GM12878 (cell line): ENCODE measurements around the gene SETDB1. TPM values are rescaled to one million over a fixed set of nuclear protein-coding genes. Genes with fewer than 3 reads are reported as not detected.

Experiments
- BCLAF1 ChIP-seq: fragments of 450-650 bp; IDR thresholded peaks from 2 replicates; pipeline ENCODE4 v1.6.1; 2017; ENCODE audit warnings: antibody characterized with exemption, mild to moderate bottlenecking, moderate library complexity
- CBX5 ChIP-seq: sonication (generic); IDR thresholded peaks from 2 replicates; pipeline ENCODE4 v1.6.1; 2016; ENCODE audit warnings: low read depth, moderate library complexity, mild to moderate bottlenecking, inconsistent platforms
- GATAD2B ChIP-seq: fragments of 450-650 bp; conservative IDR thresholded peaks from 2 replicates; pipeline ENCODE4 v1.6.1; 2017; ENCODE audit warnings: low read depth, mild to moderate bottlenecking, moderate library complexity
- HCFC1 ChIP-seq: fragments of 150-350 bp; IDR thresholded peaks from 2 replicates; pipeline ENCODE4 v1.6.1; 2014; ENCODE audit warnings: low read length
- IRF5 ChIP-seq: fragments of 450-650 bp; IDR thresholded peaks from 2 replicates; pipeline ENCODE4 v1.6.1; 2017; ENCODE audit warnings: borderline replicate concordance
- KLF5 ChIP-seq: fragments of 450-650 bp; IDR thresholded peaks from 2 replicates; pipeline ENCODE4 v1.6.1; 2014; ENCODE audit warnings: mild to moderate bottlenecking; ENCODE audit not compliant: partially characterized antibody
- LARP7 ChIP-seq: fragments of 450-650 bp; IDR thresholded peaks from 2 replicates; pipeline ENCODE4 v1.6.1; 2017; ENCODE audit warnings: mild to moderate bottlenecking
- SIN3A ChIP-seq: IDR thresholded peaks from 2 replicates; pipeline ENCODE4 v1.6.1; 2012; ENCODE audit warnings: low read depth, low read length, improper control_type of control experiment
- TAF1 ChIP-seq: IDR thresholded peaks from 2 replicates; pipeline ENCODE4 v1.6.1; 2011; ENCODE audit warnings: mild to moderate bottlenecking, low read depth, low read length, borderline replicate concordance
- ZBTB11 ChIP-seq: fragments of 450-650 bp; formaldehyde crosslinking; IDR thresholded peaks from 2 replicates; pipeline ENCODE4 v1.5.0; 2022; ENCODE audit warnings: mild to moderate bottlenecking, missing genetic modification characterization
- ZBTB33 ChIP-seq: fragments of 450-650 bp; IDR thresholded peaks from 2 replicates; pipeline ENCODE4 v1.6.1; 2017; ENCODE audit warnings: mild to moderate bottlenecking
- ZBTB4 ChIP-seq: fragments of 450-650 bp; formaldehyde crosslinking; IDR thresholded peaks from 2 replicates; pipeline ENCODE4 v1.4.0; 2022; ENCODE audit warnings: mild to moderate bottlenecking, moderate library complexity
- ZNF217 ChIP-seq: fragments of 450-650 bp; IDR thresholded peaks from 2 replicates; pipeline ENCODE4 v1.6.1; 2017; ENCODE audit warnings: antibody characterized with exemption, mild to moderate bottlenecking
- polyA plus RNA-seq, 11 experiments: library from polyadenylated mRNA; depleted of rRNA in 4 of 11; unstranded in 6 of 11; stranded (reverse) in 5 of 11; fragments of >200 nt; fragmentation: Nextera tagmentation in 4 of 11; fragmentation: Illumina TruSeq in 1 of 11; extraction: Ambion mirVana in 4 of 11; extraction: Trizol in 1 of 11; gene quantifications; 1 replicate in 1 of 11; 2 replicates in 10 of 11; pipeline versions ENCODE4 v1.2.1 to v1.2.3, GENCODE V29; 2011 to 2016; ENCODE audit warnings: inconsistent platforms in 2 of 11, missing spikeins in 2 of 11, low read depth in 1 of 11
- total RNA-seq, 4 experiments: library from RNA; depleted of rRNA in 3 of 4; stranded (reverse); fragments of >200 nt in 3 of 4; fragmentation: Illumina TruSeq in 1 of 4; extraction: Trizol in 1 of 4; gene quantifications; 2 replicates each; pipeline versions ENCODE4 v1.2.1 to v1.2.3, GENCODE V29; 2013 to 2021

SETDB1 gene
- total and polyA plus RNA-seq, 10 of the 15 experiments (the other 5 are each of a cell fraction or from before 2014, with no cell fraction given): 14.3 to 56.7 (median 35.7) TPM

GRCh38 chr1:151000408-151000807, 74.2 kb downstream of the SETDB1 start (continued):
- TF ChIP-seq BCLAF1 (no peak), HCFC1 (no peak), IRF5 (no peak), TAF1 (no peak), ZBTB4 (no peak), ZBTB33 (no peak), ZBTB11 (CRISPR knock-in tag) (no peak), KLF5 (no peak), SIN3A (no peak), CBX5 (no peak), ZNF217 (no peak), GATAD2B (no peak), LARP7 (no peak)
